Measurements from ENCODE around the gene RAPGEF2. TPM values are rescaled to one million over a fixed set of nuclear protein-coding genes. Genes with fewer than 3 reads are reported as not detected.

RAPGEF2 gene
- total and polyA plus RNA-seq, 2 of the 8 experiments (the other 6 are each of a cell fraction or from before 2014, with no cell fraction given), result 24.4 to 48.6 TPM

- no peak overlapping the region for H3K56ac ChIP-seq (replicated peaks; ENCODE audit: insufficient read length, low read depth, low read length)
- no peak overlapping the region for H2BK12ac ChIP-seq (ENCODE audit: low read depth, low read length)
- CTCF ChIA-PET (ENCODE audit: partially characterized antibody), result interaction anchor here (0.6 to 2.2 kb wide), 7 partner anchors 12 to 417 kb away, joined by 3 to 7 read pairs (median 3); no protein-coding TSS in a partner anchor
- no peak overlapping the region for H2AFZ ChIP-seq (ENCODE audit: low read length)
- no peak overlapping the region for H3K27ac ChIP-seq (ENCODE audit: low read depth, low read length)
- no peaks in the 10 kb centered on the region for H3K79me1 ChIP-seq (ENCODE audit: low read depth, low read length)
- no peak overlapping the region for H4K5ac ChIP-seq (ENCODE audit: insufficient read length, low read depth, low read length)
- H3K4me1 ChIP-seq (replicated peaks in 1 of 4; ENCODE audit: control insufficient read depth in 3 of 4, insufficient read depth in 4 of 4, low read length in 3 of 4), result peaks cover 0 to 10% (median 1%) of the 10 kb centered on the region in 4 experiments; a peak in 2 of 7 replicates
- H4K8ac ChIP-seq (ENCODE audit: extremely low read depth, insufficient read depth, low read length), result no peak overlapping the region
- H2BK120ac ChIP-seq (replicated peaks; ENCODE audit: low read depth, low read length), result no peak overlapping the region
- H4K91ac ChIP-seq (replicated peaks; ENCODE audit: insufficient read length, low read length), result no peak overlapping the region
- POLR2A ChIA-PET (ENCODE audit: partially characterized antibody), result interaction anchor here (0.6 kb wide), 1 partner anchor 50 kb away, joined by 4 read pairs; no protein-coding TSS in a partner anchor
- H3K23me2 ChIP-seq (ENCODE audit: low read depth, low read length), result peaks cover 2% of the 10 kb centered on the region; the same call in 1 of the 2 replicates
- no peak overlapping the region for H3K18ac ChIP-seq (ENCODE audit: extremely low read depth, low read length)
- no peaks in the 10 kb centered on the region for H3K27me3 ChIP-seq (replicated peaks in 1 of 4; ENCODE audit: control insufficient read depth in 3 of 4, extremely low read depth in 1 of 4, insufficient read depth in 3 of 4, low read length in 3 of 4)
- no peak overlapping the region for H2BK5ac ChIP-seq (ENCODE audit: low read depth, low read length)
- 85% methylated on average over 5 of the region's 5 CpGs; no CpG with 5 or more reads in 1 of the 2 experiments for WGBS, 2 experiments (ENCODE audit: extremely low coverage in 1 of 2, insufficient coverage in 1 of 2, insufficient read length in 1 of 2, insufficient replicate concordance in 2 of 2, low coverage in 1 of 2, low lambda C conversion rate in 2 of 2, missing lambda C conversion rate in 1 of 2)
- no peaks in the 10 kb centered on the region for H3K36me3 ChIP-seq (ENCODE audit: control insufficient read depth in 2 of 4, insufficient read depth in 4 of 4, low read length in 3 of 4)
- H3K14ac ChIP-seq (ENCODE audit: insufficient read length), result no peak overlapping the region
- no peak overlapping the region for H2AK5ac ChIP-seq (ENCODE audit: low read depth, low read length)
- no peak overlapping the region; a peak in 1 of 7 replicates for H3K9ac ChIP-seq (replicated peaks in 1 of 4; ENCODE audit: extremely low read depth in 1 of 4, low read depth in 3 of 4, low read length in 3 of 4)
- H3K9me3 ChIP-seq (ENCODE audit: insufficient read depth in 2 of 2, low read depth in 1 of 2, low read length in 1 of 2), result no peaks in the 10 kb centered on the region
- H2BK20ac ChIP-seq (ENCODE audit: low read length), result no peak overlapping the region
- FAIRE-seq (no peak), DNase-seq (ENCODE audit: low read depth in 1 of 2, low spot score in 2 of 2) (no peak)
- no peak overlapping the region for H2BK15ac ChIP-seq (ENCODE audit: low read length)
- no peak for TF ChIP-seq FOSL1 (IDR thresholded peaks at IDR 0.05; ENCODE audit: insufficient read depth, low read depth, low read length)
- TF ChIP-seq ATF2 (IDR thresholded peaks at IDR 0.05; ENCODE audit: low read length), result no peak
- TF ChIP-seq RNF2 (IDR thresholded peaks at IDR 0.05; ENCODE audit: borderline replicate concordance, low read depth, low read length, missing control alignments, poor library complexity, severe bottlenecking), result no peak
- no peak for TF ChIP-seq SIRT6 (IDR thresholded peaks at IDR 0.05; ENCODE audit: low read length)
- no peak for TF ChIP-seq POLR2AphosphoS5 (IDR thresholded peaks at IDR 0.05; ENCODE audit: low read depth, low read length)
- H3K4me2 ChIP-seq (ENCODE audit: insufficient read depth in 1 of 2, low read depth in 2 of 2, low read length in 2 of 2), result no peak overlapping the region
- no peak overlapping the region for H3K23ac ChIP-seq (ENCODE audit: insufficient read length)
- no peak overlapping the region for H3K4me3 ChIP-seq (ENCODE audit: extremely low read depth in 1 of 4, insufficient read depth in 2 of 4, low read depth in 3 of 4, low read length in 4 of 4)
- H3K4ac ChIP-seq (replicated peaks; ENCODE audit: insufficient read length, low read depth, low read length), result no peak overlapping the region
- peaks cover 0 to 3% of the 10 kb centered on the region in 2 experiments for H4K20me1 ChIP-seq (replicated peaks in 1 of 2; ENCODE audit: control insufficient read depth in 1 of 2, insufficient read depth in 2 of 2, low read length in 2 of 2)
- H3K79me2 ChIP-seq (ENCODE audit: control insufficient read depth in 1 of 2, insufficient read depth in 2 of 2, low read length in 2 of 2), result no peaks in the 10 kb centered on the region
These were observed 165.0 kb downstream of the RAPGEF2 start for GRCh38 chr4:159267869-159268285.

All from H1 (cell line).